Gastroesophageal sphincter (tissue), 3 donors: ENCODE measurements around the gene FHDC1.

Experiments used
- EP300 ChIP-seq: sonication (generic); formaldehyde crosslinking; IDR thresholded peaks from one replicate; pipeline ENCODE4 v1.6.1; 2017; ENCODE audit warnings: antibody characterized with exemption, mild to moderate bottlenecking
- TF ChIP-seq, protein P1 (sequence below), 4 experiments: fragments of 200-600 bp in 2 of 4; fragments of 450-650 bp in 2 of 4; sonication (generic) in 1 of 4; IDR thresholded peaks; one replicate each; pipeline ENCODE4 v1.5.1; 2017 to 2019; ENCODE audit warnings: antibody characterized with exemption in 4 of 4, mild to moderate bottlenecking in 2 of 4, moderate library complexity in 2 of 4

DNA sequence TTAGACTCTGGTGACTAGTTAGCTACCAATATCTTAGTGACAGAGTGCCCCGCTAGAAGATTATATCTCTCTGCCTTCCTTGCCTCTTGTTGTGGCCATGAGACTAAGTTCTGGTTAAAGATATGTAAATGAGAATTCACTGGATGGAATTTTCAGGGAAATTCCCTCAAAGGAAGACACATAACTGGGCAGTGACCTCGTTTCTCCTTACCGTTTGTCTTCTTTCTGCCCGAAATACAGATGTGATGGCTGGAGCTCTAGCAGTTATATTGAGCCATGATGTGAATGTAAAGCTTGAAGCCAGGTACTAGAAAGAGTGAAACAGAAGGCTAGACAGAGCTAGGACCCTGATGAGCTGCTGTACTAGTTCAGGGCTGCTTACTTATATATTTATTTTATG is 80.5 kb downstream of the FHDC1 start:
- TF ChIP-seq EP300, result no peak
- TF ChIP-seq, protein P1, sequence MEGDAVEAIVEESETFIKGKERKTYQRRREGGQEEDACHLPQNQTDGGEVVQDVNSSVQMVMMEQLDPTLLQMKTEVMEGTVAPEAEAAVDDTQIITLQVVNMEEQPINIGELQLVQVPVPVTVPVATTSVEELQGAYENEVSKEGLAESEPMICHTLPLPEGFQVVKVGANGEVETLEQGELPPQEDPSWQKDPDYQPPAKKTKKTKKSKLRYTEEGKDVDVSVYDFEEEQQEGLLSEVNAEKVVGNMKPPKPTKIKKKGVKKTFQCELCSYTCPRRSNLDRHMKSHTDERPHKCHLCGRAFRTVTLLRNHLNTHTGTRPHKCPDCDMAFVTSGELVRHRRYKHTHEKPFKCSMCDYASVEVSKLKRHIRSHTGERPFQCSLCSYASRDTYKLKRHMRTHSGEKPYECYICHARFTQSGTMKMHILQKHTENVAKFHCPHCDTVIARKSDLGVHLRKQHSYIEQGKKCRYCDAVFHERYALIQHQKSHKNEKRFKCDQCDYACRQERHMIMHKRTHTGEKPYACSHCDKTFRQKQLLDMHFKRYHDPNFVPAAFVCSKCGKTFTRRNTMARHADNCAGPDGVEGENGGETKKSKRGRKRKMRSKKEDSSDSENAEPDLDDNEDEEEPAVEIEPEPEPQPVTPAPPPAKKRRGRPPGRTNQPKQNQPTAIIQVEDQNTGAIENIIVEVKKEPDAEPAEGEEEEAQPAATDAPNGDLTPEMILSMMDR (IDR thresholded peaks at IDR 0.05), result no peak
